ENCODE data around the gene PIK3CB.

DNA sequence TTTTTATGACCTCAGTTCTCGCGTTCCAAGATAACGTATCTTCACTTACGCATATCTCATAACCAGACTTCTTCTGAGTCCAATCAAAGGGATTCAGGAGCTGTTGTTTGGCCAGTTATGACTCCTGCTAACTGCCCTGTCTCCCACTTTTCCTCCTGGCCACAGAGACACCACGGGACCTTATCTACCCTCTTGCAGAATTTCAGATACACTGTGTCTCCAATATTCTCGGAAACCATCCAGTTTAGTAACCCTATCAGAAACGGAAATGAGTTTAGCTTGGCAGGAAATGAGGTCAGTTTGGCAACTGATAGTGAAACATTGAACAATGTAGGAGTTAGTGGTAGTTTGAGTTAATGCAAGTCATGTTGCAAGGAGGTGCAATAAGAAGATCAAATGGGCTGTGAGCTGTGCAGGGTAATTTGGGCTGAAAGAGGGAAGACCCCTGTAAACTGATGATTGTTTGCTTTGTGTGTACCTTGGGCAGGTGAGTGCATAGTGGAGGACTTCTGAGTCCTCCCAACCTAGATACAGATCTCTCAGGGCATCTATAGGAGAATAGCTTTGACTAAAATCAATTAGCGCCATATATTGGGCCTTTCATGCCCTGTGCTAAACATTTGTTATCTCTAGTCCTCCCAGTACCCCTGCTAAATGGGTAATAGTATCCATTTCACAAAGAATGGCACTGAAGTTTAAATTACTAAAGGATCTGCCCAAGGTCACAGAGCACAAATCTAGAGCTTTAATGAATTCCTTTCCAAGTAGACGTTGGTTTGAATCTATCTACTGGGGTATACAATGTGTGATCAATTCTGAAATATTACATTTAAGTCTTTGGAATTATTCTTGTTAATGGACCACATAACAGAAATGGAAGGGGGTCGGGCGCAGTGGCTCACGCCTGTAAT is 41.3 kb upstream of the PIK3CB start:
- TF ChIP-seq ZNF274 (IDR thresholded peaks at IDR 0.05; ENCODE audit: insufficient read depth, insufficient read length) (no peak), POLR2A (IDR thresholded peaks at IDR 0.05; ENCODE audit: low read depth, low read length) (no peak), CTCF (IDR thresholded peaks at IDR 0.05 in 2 of 3, conservative IDR thresholded peaks at IDR 0.05 in 1 of 3; ENCODE audit: control insufficient read depth in 2 of 3, extremely low read depth in 1 of 3, insufficient read depth in 1 of 3, low read depth in 3 of 3, low read length in 3 of 3) (no peak), EZH2 (IDR thresholded peaks at IDR 0.05; ENCODE audit: borderline replicate concordance, control insufficient read depth, low read depth, low read length) (no peak), USF2 (IDR thresholded peaks at IDR 0.05; ENCODE audit: borderline replicate concordance, low read depth, low read length) (no peak), POLR2AphosphoS5 (IDR thresholded peaks at IDR 0.05; ENCODE audit: low read length) (no peak), CHD1 (IDR thresholded peaks at IDR 0.05; ENCODE audit: low read depth, low read length) (no peak), RAD21 (IDR thresholded peaks at IDR 0.05; ENCODE audit: insufficient read depth, low read depth, low read length) (no peak), ASH2L (IDR thresholded peaks at IDR 0.05; ENCODE audit: borderline replicate concordance, low read depth) (no peak)
- TF ChIP-seq, protein P1, sequence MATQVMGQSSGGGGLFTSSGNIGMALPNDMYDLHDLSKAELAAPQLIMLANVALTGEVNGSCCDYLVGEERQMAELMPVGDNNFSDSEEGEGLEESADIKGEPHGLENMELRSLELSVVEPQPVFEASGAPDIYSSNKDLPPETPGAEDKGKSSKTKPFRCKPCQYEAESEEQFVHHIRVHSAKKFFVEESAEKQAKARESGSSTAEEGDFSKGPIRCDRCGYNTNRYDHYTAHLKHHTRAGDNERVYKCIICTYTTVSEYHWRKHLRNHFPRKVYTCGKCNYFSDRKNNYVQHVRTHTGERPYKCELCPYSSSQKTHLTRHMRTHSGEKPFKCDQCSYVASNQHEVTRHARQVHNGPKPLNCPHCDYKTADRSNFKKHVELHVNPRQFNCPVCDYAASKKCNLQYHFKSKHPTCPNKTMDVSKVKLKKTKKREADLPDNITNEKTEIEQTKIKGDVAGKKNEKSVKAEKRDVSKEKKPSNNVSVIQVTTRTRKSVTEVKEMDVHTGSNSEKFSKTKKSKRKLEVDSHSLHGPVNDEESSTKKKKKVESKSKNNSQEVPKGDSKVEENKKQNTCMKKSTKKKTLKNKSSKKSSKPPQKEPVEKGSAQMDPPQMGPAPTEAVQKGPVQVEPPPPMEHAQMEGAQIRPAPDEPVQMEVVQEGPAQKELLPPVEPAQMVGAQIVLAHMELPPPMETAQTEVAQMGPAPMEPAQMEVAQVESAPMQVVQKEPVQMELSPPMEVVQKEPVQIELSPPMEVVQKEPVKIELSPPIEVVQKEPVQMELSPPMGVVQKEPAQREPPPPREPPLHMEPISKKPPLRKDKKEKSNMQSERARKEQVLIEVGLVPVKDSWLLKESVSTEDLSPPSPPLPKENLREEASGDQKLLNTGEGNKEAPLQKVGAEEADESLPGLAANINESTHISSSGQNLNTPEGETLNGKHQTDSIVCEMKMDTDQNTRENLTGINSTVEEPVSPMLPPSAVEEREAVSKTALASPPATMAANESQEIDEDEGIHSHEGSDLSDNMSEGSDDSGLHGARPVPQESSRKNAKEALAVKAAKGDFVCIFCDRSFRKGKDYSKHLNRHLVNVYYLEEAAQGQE (IDR thresholded peaks at IDR 0.05; ENCODE audit: low read depth, low read length) = no peak
- TF ChIP-seq, protein P2, sequence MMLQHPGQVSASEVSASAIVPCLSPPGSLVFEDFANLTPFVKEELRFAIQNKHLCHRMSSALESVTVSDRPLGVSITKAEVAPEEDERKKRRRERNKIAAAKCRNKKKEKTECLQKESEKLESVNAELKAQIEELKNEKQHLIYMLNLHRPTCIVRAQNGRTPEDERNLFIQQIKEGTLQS (IDR thresholded peaks at IDR 0.05; ENCODE audit: borderline replicate concordance, extremely low read depth, low read depth, low read length) = no peak
